Effector CD4-positive, alpha-beta T cell (primary cell): ENCODE data around the gene ASPG.

Source experiments
- DNase-seq: peaks from one replicate; pipeline ENCODE4 v3.0.0-alpha.2; 2020

Gene ASPG

GRCh38 chr14:104106471-104106991, 21.0 kb downstream of the ASPG start:
- DNase-seq: no peak

GRCh38 chr14:104107101-104107581, 21.6 kb downstream of the ASPG start:
- no peak for DNase-seq

- no peak for DNase-seq
These were observed 22.4 kb downstream of the ASPG start for GRCh38 chr14:104107611-104108569.

- no peak for DNase-seq
These were observed 23.4 kb downstream of the ASPG start for GRCh38 chr14:104108570-104109541.

GRCh38 chr14:104109731-104110361, 24.3 kb downstream of the ASPG start:
- no peak for DNase-seq

GRCh38 chr14:104110491-104111209, 25.1 kb downstream of the ASPG start:
- no peak for DNase-seq

GRCh38 chr14:104111301-104112112, 26.0 kb downstream of the ASPG start:
- no peak for DNase-seq

GRCh38 chr14:104112113-104112505, 26.6 kb downstream of the ASPG start:
- DNase-seq: no peak

- DNase-seq: no peak
These were observed 27.4 kb downstream of the ASPG start for GRCh38 chr14:104112609-104113571.

GRCh38 chr14:104113631-104114420, 28.3 kb downstream of the ASPG start:
- no peak for DNase-seq

- no peak for DNase-seq
These were observed 29.1 kb downstream of the ASPG start for GRCh38 chr14:104114421-104115130.

- no peak for DNase-seq
These were observed 29.7 kb downstream of the ASPG start for GRCh38 chr14:104115131-104115600.

GRCh38 chr14:104115691-104116287, 30.3 kb downstream of the ASPG start:
- DNase-seq: no peak

- no peak for DNase-seq
These were observed 30.8 kb downstream of the ASPG start for GRCh38 chr14:104116288-104116755.

- no peak for DNase-seq
These were observed 31.3 kb downstream of the ASPG start for GRCh38 chr14:104116756-104117340.

GRCh38 chr14:104117341-104118005, 32.0 kb downstream of the ASPG start:
- no peak for DNase-seq
